Activated T-cell treated with anti-CD3 and anti-CD28 coated beads, Interleukin-2, amount 50 U/mL, for 24 hours (primary cell): ENCODE data around the gene CATSPERZ.

Experiments used
- DNase-seq: peaks from one replicate; pipeline ENCODE4 v3.0.0-alpha.2; 2020
- H3K27ac Mint-ChIP-seq: 2 replicates; pipeline ENCODE4 v1.8.0; 2020; ENCODE audit warnings: mild to moderate bottlenecking, mixed read lengths
- H3K27me3 Mint-ChIP-seq: 2 replicates; pipeline ENCODE4 v1.8.0; 2020; ENCODE audit warnings: mixed read lengths
- H3K36me3 Mint-ChIP-seq: 2 replicates; pipeline ENCODE4 v1.8.0; 2020; ENCODE audit warnings: low read depth, mixed read lengths
- H3K4me1 Mint-ChIP-seq: 2 replicates; pipeline ENCODE4 v1.8.0; 2020; ENCODE audit warnings: low read depth, mixed read lengths
- H3K4me3 Mint-ChIP-seq: 2 replicates; pipeline ENCODE4 v1.8.0; 2020; ENCODE audit warnings: mild to moderate bottlenecking, moderate library complexity, mixed read lengths
- H3K9me3 Mint-ChIP-seq: 2 replicates; pipeline ENCODE4 v1.8.0; 2020; ENCODE audit warnings: mixed read lengths

Gene CATSPERZ

GRCh38 chr11:64353715-64354506 lies 53.8 kb downstream of the CATSPERZ start:
- no peak overlapping the region for H3K27ac Mint-ChIP-seq
- H3K4me3 Mint-ChIP-seq: no peak overlapping the region
- no peak for DNase-seq
- H3K27me3 Mint-ChIP-seq: no peaks in the 10 kb centered on the region
- peaks cover 54% of the 10 kb centered on the region for H3K36me3 Mint-ChIP-seq
- H3K9me3 Mint-ChIP-seq: no peaks in the 10 kb centered on the region
- H3K4me1 Mint-ChIP-seq: peaks cover 18% of the 10 kb centered on the region
